GM23338 (cell line): ENCODE results near the gene GGA1. TPM values are rescaled to one million over a fixed set of nuclear protein-coding genes. Genes with fewer than 3 reads are reported as not detected.

Experiments
- ATAC-seq: fragments of 200-7000 bp; cut with Tn5 transposase; 3 replicates; pipeline ENCODE4 v1.9.1; 2020
- DNase-seq: peaks from one replicate; pipeline ENCODE4 v3.0.0-alpha.2; 2015; ENCODE audit warnings: low spot score
- H2AFZ ChIP-seq: fragments of 200-600 bp; sonication (generic); 2 replicates; pipeline ENCODE4 v1.8.0; 2016; ENCODE audit warnings: antibody characterized with exemption, mild to moderate bottlenecking, moderate library complexity
- H3F3A ChIP-seq: fragments of 200-600 bp; sonication (generic); replicated peaks from 2 replicates; pipeline ENCODE4 v1.8.0; 2017; ENCODE audit warnings: antibody characterized with exemption, mixed run types, low read depth
- H3K27ac ChIP-seq: fragments of 200-600 bp; sonication (generic); 2 replicates; pipeline ENCODE4 v1.6.1; 2016; ENCODE audit warnings: low read depth
- H3K27me3 ChIP-seq: fragments of 200-600 bp; sonication (generic); 2 replicates; pipeline ENCODE4 v1.8.0; 2016; ENCODE audit warnings: mild to moderate bottlenecking, mixed run types, moderate library complexity; ENCODE audit not compliant: insufficient read depth
- H3K36me3 ChIP-seq: fragments of 200-600 bp; sonication (generic); 2 replicates; pipeline ENCODE4 v1.8.0; 2016; ENCODE audit warnings: mild to moderate bottlenecking; ENCODE audit not compliant: insufficient read depth
- H3K4me1 ChIP-seq: fragments of 200-600 bp; sonication (generic); 2 replicates; pipeline ENCODE4 v1.8.0; 2016; ENCODE audit warnings: mild to moderate bottlenecking, moderate library complexity; ENCODE audit not compliant: insufficient read depth
- H3K4me2 ChIP-seq: fragments of 200-600 bp; sonication (generic); 2 replicates; pipeline ENCODE4 v1.7.1; 2017; ENCODE audit warnings: mixed run types
- H3K4me3 ChIP-seq: fragments of 200-600 bp; sonication (generic); 2 replicates; pipeline ENCODE4 v1.6.1; 2016; ENCODE audit warnings: mixed run types
- H3K79me2 ChIP-seq: fragments of 200-600 bp; sonication (generic); replicated peaks from 2 replicates; pipeline ENCODE4 v1.8.0; 2017; ENCODE audit warnings: mild to moderate bottlenecking; ENCODE audit not compliant: insufficient read depth
- H3K9me2 ChIP-seq: fragments of 200-600 bp; sonication (generic); 2 replicates; pipeline ENCODE4 v1.8.0; 2017; ENCODE audit not compliant: insufficient read depth
- H4K20me1 ChIP-seq: fragments of 200-600 bp; sonication (generic); replicated peaks from 2 replicates; pipeline ENCODE4 v1.8.0; 2017; ENCODE audit warnings: mild to moderate bottlenecking; ENCODE audit not compliant: insufficient read depth
- H3K27ac Mint-ChIP-seq: 2 replicates; pipeline ENCODE4 v1.8.0; 2020; ENCODE audit warnings: inconsistent platforms, mild to moderate bottlenecking, moderate library complexity, mixed read lengths
- H3K27me3 Mint-ChIP-seq: 3 replicates; pipeline ENCODE4 v1.8.0; 2022; ENCODE audit warnings: low read depth, mild to moderate bottlenecking, moderate library complexity, mixed read lengths, inconsistent platforms; ENCODE audit not compliant: insufficient read depth, poor library complexity
- H3K36me3 Mint-ChIP-seq: 3 replicates; pipeline ENCODE4 v1.8.0; 2021; ENCODE audit warnings: low read depth, mild to moderate bottlenecking, inconsistent platforms, moderate library complexity, mixed read lengths
- H3K4me1 Mint-ChIP-seq: 3 replicates; pipeline ENCODE4 v1.8.0; 2020; ENCODE audit warnings: mild to moderate bottlenecking, inconsistent platforms, mixed read lengths
- H3K4me3 Mint-ChIP-seq: 3 replicates; pipeline ENCODE4 v1.8.0; 2021; ENCODE audit warnings: moderate library complexity, mild to moderate bottlenecking, inconsistent platforms, mixed read lengths
- H3K9me3 Mint-ChIP-seq: 3 replicates; pipeline ENCODE4 v1.8.0; 2020; ENCODE audit warnings: moderate library complexity, mild to moderate bottlenecking, inconsistent platforms, mixed read lengths
- CREB1 ChIP-seq: fragments of 250-450 bp; sonication (Bioruptor Pico); IDR thresholded peaks from 2 replicates; pipeline ENCODE4 v1.5.0; 2020; ENCODE audit warnings: low read depth, mild to moderate bottlenecking, moderate library complexity
- EZH2 ChIP-seq: fragments of 200-600 bp; sonication (generic); IDR thresholded peaks from one replicate; pipeline ENCODE4 v1.8.0; 2017; ENCODE audit warnings: antibody characterized with exemption, mild to moderate bottlenecking, low read depth; ENCODE audit not compliant: unreplicated experiment
- EZH2phosphoT487 ChIP-seq: fragments of 200-600 bp; sonication (generic); IDR thresholded peaks from one replicate; pipeline ENCODE4 v1.8.1; 2018; ENCODE audit warnings: antibody characterized with exemption; ENCODE audit not compliant: unreplicated experiment
- JUNB ChIP-seq: IDR thresholded peaks from one replicate; pipeline ENCODE4 v1.6.1; 2016; ENCODE audit warnings: antibody characterized with exemption; ENCODE audit not compliant: unreplicated experiment
- NANOG ChIP-seq: IDR thresholded peaks from 2 replicates; pipeline ENCODE4 v1.6.1; 2016; ENCODE audit warnings: antibody characterized with exemption, borderline replicate concordance
- POLR2AphosphoS5 ChIP-seq: IDR thresholded peaks from 2 replicates; pipeline ENCODE4 v1.6.1; 2016; ENCODE audit warnings: antibody characterized with exemption, low read depth
- ZNF114 ChIP-seq: fragments of 250-450 bp; sonication (Bioruptor Pico); IDR thresholded peaks from 2 replicates; pipeline ENCODE4 v1.5.0; 2020; ENCODE audit warnings: mild to moderate bottlenecking, moderate library complexity
- long read RNA-seq: library from polyadenylated mRNA; unstranded; transcript quantifications from one replicate; pipeline ENCODE4 v2.0.0, GENCODE V29; 2020; ENCODE audit not compliant: unreplicated experiment
- polyA plus RNA-seq: library from polyadenylated mRNA; unstranded; fragments of >200 nt; fragmentation: Nextera tagmentation; extraction: Ambion mirVana; gene quantifications from 2 replicates; pipeline ENCODE4 v1.2.1, GENCODE V29; 2016
- total RNA-seq: library from RNA; depleted of rRNA; stranded (reverse); fragments of >200 nt; shearing (Covaris generic); gene quantifications from 2 replicates; pipeline ENCODE4 v1.2.3, GENCODE V29; 2014; rRNA removed
- TF ChIP-seq, protein P1 (sequence below): IDR thresholded peaks from 2 replicates; pipeline ENCODE4 v1.6.1; 2016; ENCODE audit warnings: antibody characterized with exemption
- TF ChIP-seq, protein P2 (sequence below): IDR thresholded peaks from one replicate; pipeline ENCODE4 v1.6.1; 2018; ENCODE audit warnings: antibody characterized with exemption; ENCODE audit not compliant: unreplicated experiment

GGA1 gene, protein sequence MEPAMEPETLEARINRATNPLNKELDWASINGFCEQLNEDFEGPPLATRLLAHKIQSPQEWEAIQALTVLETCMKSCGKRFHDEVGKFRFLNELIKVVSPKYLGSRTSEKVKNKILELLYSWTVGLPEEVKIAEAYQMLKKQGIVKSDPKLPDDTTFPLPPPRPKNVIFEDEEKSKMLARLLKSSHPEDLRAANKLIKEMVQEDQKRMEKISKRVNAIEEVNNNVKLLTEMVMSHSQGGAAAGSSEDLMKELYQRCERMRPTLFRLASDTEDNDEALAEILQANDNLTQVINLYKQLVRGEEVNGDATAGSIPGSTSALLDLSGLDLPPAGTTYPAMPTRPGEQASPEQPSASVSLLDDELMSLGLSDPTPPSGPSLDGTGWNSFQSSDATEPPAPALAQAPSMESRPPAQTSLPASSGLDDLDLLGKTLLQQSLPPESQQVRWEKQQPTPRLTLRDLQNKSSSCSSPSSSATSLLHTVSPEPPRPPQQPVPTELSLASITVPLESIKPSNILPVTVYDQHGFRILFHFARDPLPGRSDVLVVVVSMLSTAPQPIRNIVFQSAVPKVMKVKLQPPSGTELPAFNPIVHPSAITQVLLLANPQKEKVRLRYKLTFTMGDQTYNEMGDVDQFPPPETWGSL
- 53.7 and 57.1 TPM in 2 replicates for total RNA-seq
- 33.1 and 36.9 TPM in 2 replicates for polyA plus RNA-seq
- long read RNA-seq, transcript GGA1-203 (17 exons, 3,159 nt): major isoform, 7 of 17 reads
- long read RNA-seq, partial matches to known transcripts: 3 of 17 reads
- long read RNA-seq, other reads (novel, unspliced or antisense): 5 of 17 reads

DNA sequence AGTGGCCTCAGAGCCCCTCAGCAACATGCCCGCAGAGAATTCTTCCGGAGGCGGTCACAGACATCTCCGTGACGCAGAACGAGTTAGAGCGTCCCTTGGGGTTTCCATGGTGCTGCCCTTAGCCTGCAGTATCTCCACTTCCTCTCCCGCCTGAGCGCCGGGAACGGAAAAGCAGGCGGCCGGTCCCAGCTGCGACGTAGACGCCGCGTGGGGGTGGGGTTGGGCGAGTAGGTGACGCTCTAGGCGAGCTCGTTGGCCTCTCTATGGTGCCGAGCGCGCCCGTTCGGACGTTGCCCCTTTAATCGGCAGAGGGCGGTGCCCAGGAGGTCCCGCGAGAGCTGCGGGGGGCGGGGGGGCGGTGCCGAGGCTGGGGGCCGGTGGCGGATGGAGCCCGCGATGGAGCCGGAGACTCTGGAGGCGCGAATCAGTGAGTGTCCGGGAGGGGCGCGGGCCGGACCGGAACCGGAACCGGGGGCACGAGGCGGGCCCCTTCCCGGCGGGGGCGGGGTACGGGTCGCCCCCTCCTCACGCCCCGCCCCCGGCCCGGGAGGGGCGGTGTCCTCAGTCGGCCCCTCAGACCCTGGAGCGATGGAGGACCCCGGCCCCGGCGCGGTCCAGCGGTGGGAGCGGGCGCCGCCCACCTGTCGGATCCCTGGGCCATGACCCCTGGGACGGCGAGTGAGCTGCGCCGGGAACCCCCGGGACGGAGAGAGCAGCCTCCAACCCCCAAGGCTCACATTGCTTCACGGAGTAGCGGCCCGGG, at the start of gene GGA1:
Gene GGA1, plus strand, starts transcription at position 358 of the 763 bp plus-strand sequence. Its CDS starts 27 bp downstream, at position 385.
- Mint-ChIP-seq H3K4me1 (peaks cover 11% of the 10 kb centered on the region), H3K4me3 (peak within 1 kb of the TSS; percentile 86), H3K27ac (peak within 1 kb of the TSS; percentile 97), H3K36me3 (no peaks in the 10 kb centered on the region), H3K27me3 (peaks cover 16% of the 10 kb centered on the region), H3K9me3 (no peaks in the 10 kb centered on the region; the same call in 2 of the 3 replicates)
- Histone ChIP-seq H3K27ac (peak within 1 kb of the TSS; percentile 98), H3K27me3 (no peaks in the 10 kb centered on the region), H3F3A (peaks cover 13% of the 10 kb centered on the region), H2AFZ (peak within 1 kb of the TSS; percentile 69; the same call in 1 of the 2 replicates), H3K79me2 (peaks cover 25% of the 10 kb centered on the region), H3K9me2 (no peaks in the 10 kb centered on the region), H3K4me2 (peak within 1 kb of the TSS; percentile 83), H4K20me1 (no peaks in the 10 kb centered on the region), H3K4me3 (peak within 1 kb of the TSS; percentile 94), H3K4me1 (peaks cover 12% of the 10 kb centered on the region), H3K36me3 (no peaks in the 10 kb centered on the region)
- DNase-seq: peak; percentile 95
- TF ChIP-seq CREB1 (CRISPR knock-in tag) (peak; percentile 90), POLR2AphosphoS5 (peak; percentile 50), EZH2 (no peak)
- peak; percentile 69 for ATAC-seq

DNA sequence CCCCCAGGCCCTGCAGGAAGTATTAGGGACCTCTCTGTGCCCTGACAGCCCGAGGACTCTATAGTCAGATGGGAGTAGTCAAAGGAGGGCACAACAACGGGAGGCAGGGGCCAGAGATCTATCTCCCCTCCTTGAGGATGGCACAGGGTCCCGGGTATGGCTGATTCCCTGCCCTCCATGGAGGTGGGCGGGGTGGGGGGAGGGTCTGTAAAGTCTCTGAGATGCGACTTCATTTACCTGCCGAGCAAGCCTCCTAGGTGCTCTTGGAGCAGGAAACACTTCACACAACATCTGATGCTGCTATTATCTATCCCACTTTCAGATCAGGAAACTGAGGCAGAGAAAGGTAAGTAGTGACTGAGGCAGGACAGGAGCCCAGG, 49.1 kb upstream of the GGA1 start:
- DNase-seq: no peak
- H3K27ac ChIP-seq: no peak overlapping the region
- TF ChIP-seq EZH2phosphoT487 (no peak), ZNF114 (CRISPR knock-in tag) (no peak), NANOG (no peak), EZH2 (no peak), JUNB (no peak)
- TF ChIP-seq, protein P1, sequence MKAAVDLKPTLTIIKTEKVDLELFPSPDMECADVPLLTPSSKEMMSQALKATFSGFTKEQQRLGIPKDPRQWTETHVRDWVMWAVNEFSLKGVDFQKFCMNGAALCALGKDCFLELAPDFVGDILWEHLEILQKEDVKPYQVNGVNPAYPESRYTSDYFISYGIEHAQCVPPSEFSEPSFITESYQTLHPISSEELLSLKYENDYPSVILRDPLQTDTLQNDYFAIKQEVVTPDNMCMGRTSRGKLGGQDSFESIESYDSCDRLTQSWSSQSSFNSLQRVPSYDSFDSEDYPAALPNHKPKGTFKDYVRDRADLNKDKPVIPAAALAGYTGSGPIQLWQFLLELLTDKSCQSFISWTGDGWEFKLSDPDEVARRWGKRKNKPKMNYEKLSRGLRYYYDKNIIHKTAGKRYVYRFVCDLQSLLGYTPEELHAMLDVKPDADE: no peak
- TF ChIP-seq, protein P2, sequence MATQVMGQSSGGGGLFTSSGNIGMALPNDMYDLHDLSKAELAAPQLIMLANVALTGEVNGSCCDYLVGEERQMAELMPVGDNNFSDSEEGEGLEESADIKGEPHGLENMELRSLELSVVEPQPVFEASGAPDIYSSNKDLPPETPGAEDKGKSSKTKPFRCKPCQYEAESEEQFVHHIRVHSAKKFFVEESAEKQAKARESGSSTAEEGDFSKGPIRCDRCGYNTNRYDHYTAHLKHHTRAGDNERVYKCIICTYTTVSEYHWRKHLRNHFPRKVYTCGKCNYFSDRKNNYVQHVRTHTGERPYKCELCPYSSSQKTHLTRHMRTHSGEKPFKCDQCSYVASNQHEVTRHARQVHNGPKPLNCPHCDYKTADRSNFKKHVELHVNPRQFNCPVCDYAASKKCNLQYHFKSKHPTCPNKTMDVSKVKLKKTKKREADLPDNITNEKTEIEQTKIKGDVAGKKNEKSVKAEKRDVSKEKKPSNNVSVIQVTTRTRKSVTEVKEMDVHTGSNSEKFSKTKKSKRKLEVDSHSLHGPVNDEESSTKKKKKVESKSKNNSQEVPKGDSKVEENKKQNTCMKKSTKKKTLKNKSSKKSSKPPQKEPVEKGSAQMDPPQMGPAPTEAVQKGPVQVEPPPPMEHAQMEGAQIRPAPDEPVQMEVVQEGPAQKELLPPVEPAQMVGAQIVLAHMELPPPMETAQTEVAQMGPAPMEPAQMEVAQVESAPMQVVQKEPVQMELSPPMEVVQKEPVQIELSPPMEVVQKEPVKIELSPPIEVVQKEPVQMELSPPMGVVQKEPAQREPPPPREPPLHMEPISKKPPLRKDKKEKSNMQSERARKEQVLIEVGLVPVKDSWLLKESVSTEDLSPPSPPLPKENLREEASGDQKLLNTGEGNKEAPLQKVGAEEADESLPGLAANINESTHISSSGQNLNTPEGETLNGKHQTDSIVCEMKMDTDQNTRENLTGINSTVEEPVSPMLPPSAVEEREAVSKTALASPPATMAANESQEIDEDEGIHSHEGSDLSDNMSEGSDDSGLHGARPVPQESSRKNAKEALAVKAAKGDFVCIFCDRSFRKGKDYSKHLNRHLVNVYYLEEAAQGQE: no peak

More for the DNA sequence above, 49.1 kb upstream of the GGA1 start:
- ATAC-seq: no peak
- Mint-ChIP-seq H3K9me3 (no peaks in the 10 kb centered on the region; the same call in 1 of the 3 replicates), H3K4me3 (peak overlapping the region; percentile 63), H3K27ac (no peak overlapping the region), H3K4me1 (peaks cover 51% of the 10 kb centered on the region), H3K36me3 (peaks cover 5% of the 10 kb centered on the region; the same call in 1 of the 3 replicates), H3K27me3 (peaks cover 50% of the 10 kb centered on the region)
- Histone ChIP-seq H3K27me3 (peaks cover 48% of the 10 kb centered on the region), H3K36me3 (no peaks in the 10 kb centered on the region), H3K4me1 (peaks cover 41% of the 10 kb centered on the region), H4K20me1 (no peaks in the 10 kb centered on the region), H2AFZ (peak overlapping the region; percentile 81; the same call in 1 of the 2 replicates), H3K9me2 (no peaks in the 10 kb centered on the region), H3K79me2 (peaks cover 17% of the 10 kb centered on the region), H3F3A (peaks cover 12% of the 10 kb centered on the region), H3K4me2 (peak overlapping the region; percentile 84), H3K4me3 (peak overlapping the region; percentile 58)
